Stomach (tissue), 4 donors: ENCODE results near the gene CLTA.

Source experiments
- CTCF ChIP-seq, 7 experiments: fragments of 450-650 bp in 4 of 7; fragments of 200-600 bp in 3 of 7; sonication (generic) in 3 of 7; IDR thresholded peaks; one replicate each; pipeline ENCODE4 v1.5.1; 2016 to 2019; ENCODE audit warnings: antibody characterized with exemption in 7 of 7, control low read depth in 2 of 7, mild to moderate bottlenecking in 1 of 7
- POLR2A ChIP-seq, 4 donors: fragments of 450-650 bp; IDR thresholded peaks; one replicate each; pipeline ENCODE4 v1.6.1; 2016; ENCODE audit warnings: antibody characterized with exemption in 4 of 4, control low read depth in 2 of 4, mild to moderate bottlenecking in 1 of 4, moderate library complexity in 1 of 4

DNA sequence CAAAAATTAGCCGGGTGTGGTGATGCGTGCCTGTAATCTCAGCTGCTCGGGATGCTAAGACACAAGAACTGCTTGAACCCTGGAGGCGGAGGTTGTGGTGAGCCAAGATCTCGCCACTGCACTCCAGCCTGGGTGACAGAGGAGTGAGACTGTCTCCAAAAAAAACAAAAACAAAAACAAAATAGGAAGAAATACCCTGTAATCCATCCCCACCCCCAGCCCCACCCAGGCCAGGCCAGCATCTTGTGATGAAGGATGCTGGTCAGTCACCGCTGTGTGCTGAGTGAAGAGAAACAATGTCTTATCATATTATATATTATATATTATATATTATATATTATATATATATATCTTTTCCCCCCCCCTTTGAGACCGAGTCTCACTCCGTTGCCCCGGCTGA, 37.0 kb upstream of the CLTA start:
- no peak for TF ChIP-seq CTCF (IDR thresholded peaks at IDR 0.05)
- TF ChIP-seq POLR2A (IDR thresholded peaks at IDR 0.05), result no peak
